Measurements from ENCODE around the gene ACOT11.

- TF ChIP-seq CTCF (IDR thresholded peaks at IDR 0.05): no peak
- no peak for TF ChIP-seq POLR2AphosphoS5 (IDR thresholded peaks at IDR 0.05; ENCODE audit: low read depth, low read length)
- no peak for TF ChIP-seq SIN3A (IDR thresholded peaks at IDR 0.05; ENCODE audit: borderline replicate concordance, insufficient read depth, low read depth, low read length)
- TF ChIP-seq, protein P1, sequence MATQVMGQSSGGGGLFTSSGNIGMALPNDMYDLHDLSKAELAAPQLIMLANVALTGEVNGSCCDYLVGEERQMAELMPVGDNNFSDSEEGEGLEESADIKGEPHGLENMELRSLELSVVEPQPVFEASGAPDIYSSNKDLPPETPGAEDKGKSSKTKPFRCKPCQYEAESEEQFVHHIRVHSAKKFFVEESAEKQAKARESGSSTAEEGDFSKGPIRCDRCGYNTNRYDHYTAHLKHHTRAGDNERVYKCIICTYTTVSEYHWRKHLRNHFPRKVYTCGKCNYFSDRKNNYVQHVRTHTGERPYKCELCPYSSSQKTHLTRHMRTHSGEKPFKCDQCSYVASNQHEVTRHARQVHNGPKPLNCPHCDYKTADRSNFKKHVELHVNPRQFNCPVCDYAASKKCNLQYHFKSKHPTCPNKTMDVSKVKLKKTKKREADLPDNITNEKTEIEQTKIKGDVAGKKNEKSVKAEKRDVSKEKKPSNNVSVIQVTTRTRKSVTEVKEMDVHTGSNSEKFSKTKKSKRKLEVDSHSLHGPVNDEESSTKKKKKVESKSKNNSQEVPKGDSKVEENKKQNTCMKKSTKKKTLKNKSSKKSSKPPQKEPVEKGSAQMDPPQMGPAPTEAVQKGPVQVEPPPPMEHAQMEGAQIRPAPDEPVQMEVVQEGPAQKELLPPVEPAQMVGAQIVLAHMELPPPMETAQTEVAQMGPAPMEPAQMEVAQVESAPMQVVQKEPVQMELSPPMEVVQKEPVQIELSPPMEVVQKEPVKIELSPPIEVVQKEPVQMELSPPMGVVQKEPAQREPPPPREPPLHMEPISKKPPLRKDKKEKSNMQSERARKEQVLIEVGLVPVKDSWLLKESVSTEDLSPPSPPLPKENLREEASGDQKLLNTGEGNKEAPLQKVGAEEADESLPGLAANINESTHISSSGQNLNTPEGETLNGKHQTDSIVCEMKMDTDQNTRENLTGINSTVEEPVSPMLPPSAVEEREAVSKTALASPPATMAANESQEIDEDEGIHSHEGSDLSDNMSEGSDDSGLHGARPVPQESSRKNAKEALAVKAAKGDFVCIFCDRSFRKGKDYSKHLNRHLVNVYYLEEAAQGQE (IDR thresholded peaks at IDR 0.05; ENCODE audit: insufficient read depth in 1 of 2, low read depth in 2 of 2, low read length in 1 of 2): no peak
These were observed 102.4 kb downstream of the ACOT11 start for GRCh38 chr1:54650417-54650816.
